ENCODE results near the gene CDK9.

Gene CDK9

GRCh38 chr9:127809002-127809539, 23.2 kb downstream of the CDK9 start:
- no peak for DNase-seq (ENCODE audit: extremely low read depth, low read depth)

DNA sequence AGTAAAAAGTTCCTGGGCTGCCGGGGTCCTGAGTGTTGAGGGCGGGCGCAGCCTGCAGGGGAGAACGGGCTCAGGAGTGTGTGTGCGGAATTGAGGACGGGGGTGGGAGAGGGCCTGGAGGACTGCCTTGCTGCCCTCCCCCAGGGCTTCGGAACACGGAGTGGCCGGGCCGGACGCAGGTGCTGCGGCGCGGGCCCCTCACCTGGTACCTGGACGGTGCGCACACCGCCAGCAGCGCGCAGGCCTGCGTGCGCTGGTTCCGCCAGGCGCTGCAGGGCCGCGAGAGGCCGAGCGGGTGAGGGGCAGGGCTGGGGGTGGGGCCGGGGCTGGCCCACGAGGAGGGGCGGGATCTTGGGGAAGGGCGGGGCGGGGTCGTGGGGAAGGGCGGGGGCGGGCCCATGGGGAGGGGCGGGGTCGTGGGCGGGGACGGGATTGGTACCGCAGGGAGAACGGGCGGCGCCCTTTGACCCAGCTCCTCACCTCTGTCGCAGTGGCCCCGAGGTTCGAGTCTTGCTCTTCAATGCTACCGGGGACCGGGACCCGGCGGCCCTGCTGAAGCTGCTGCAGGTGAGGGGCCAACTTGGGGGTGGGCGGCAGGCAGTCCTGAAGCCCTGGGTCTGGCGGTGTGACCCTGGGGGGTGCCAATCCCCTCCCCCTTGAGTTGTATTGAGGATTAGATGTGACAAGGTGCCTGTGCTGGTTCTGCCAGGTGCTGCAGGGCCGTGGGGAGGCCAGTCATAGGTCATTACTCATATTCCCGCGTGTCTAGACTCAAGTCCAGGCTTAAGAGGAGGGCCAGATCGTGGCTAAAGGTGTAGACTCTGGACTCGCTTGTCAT, 23.9 kb downstream of the CDK9 start:
- DNase-seq (ENCODE audit: extremely low read depth, low read depth): no peak
- no peak for TF ChIP-seq CTCF (IDR thresholded peaks at IDR 0.05; ENCODE audit: low read depth, low read length)

More at GRCh38 chr9:127809002-127809539, 23.2 kb downstream of the CDK9 start:
- TF ChIP-seq CTCF (IDR thresholded peaks at IDR 0.05; ENCODE audit: low read depth, low read length): no peak

GRCh38 chr9:127810378-127811187, 24.7 kb downstream of the CDK9 start:
- no peak for TF ChIP-seq CTCF (IDR thresholded peaks at IDR 0.05; ENCODE audit: low read depth, low read length)

DNA sequence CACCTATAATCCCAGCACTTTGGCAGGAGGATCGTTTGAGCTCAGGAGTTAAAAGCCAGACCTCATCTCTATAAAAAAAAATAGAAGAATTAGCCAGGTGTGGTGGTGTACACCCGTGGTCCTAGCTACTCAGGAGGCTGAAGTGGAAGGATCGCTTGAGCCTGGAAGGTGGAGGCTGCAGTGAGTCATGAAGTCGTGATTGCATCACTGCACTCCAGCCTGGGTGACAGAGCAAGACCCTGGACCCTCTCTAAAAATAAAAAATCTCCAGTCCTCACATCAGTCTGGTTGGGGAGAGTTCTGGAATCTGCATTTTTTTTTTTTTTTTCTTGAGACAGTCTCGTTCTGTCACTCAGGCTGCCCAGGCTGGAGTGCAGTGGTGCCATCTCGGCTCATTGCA, 26.2 kb downstream of the CDK9 start:
- TF ChIP-seq CTCF (IDR thresholded peaks at IDR 0.05; ENCODE audit: low read depth, low read length): no peak
- no peak for DNase-seq (ENCODE audit: extremely low read depth, low read depth)

More at GRCh38 chr9:127810378-127811187, 24.7 kb downstream of the CDK9 start:
- DNase-seq (ENCODE audit: extremely low read depth, low read depth): no peak

DNA sequence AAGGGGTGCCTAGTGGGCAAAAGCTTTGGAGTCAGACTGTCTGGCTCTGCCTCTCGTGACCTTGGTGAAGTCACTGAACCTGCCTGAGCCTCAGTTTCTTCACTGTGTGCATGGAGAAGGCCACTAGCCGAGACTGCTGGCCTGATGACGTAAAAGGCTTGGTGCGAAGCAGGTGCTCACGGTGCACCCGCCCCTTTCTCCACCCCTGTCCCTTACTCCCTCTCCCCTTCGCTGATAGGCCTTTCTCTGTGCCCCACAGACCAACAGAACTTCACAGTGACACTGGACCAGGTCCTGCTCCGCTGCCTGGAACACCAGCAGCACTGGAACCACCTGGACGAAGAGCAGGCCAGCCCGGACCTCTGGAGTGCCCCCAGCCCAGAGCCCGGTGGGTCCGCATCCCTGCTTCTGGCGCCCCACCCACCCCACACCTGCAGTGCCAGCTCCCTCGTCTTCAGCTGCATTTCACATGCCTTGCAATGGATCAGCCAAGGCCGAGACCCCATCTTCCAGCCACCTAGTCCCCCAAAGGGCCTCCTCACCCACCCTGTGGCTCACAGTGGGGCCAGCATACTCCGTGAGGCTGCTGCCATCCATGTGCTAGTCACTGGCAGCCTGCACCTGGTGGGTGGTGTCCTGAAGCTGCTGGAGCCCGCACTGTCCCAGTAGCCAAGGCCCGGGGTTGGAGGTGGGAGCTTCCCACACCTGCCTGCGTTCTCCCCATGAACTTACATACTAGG, 27.3 kb downstream of the CDK9 start:
- TF ChIP-seq CTCF (IDR thresholded peaks at IDR 0.05; ENCODE audit: low read depth, low read length): no peak
- no peak for DNase-seq (ENCODE audit: extremely low read depth, low read depth)

- no peak for TF ChIP-seq CTCF (IDR thresholded peaks at IDR 0.05; ENCODE audit: low read depth, low read length)
- DNase-seq (ENCODE audit: extremely low read depth, low read depth): no peak
Observed at GRCh38 chr9:127813686-127814226, 27.9 kb downstream of the CDK9 start.
